ENCODE data around the gene DNAJB8. TPM values are rescaled to one million over a fixed set of nuclear protein-coding genes. Genes with fewer than 3 reads are reported as not detected.

DNAJB8 gene
- polyA plus RNA-seq, 2 of the 4 experiments (the other 2 are of a cell fraction), result not detected

- no peaks in the 10 kb centered on the region for H3K4me1 ChIP-seq
- 77% methylated on average over 9 of the region's 13 CpGs for WGBS (ENCODE audit: missing lambda C conversion rate)
- FAIRE-seq, result no peak
- ChIA-PET CTCF (interaction anchor here (0.6 to 1.1 kb wide), 2 partner anchors 9 to 1491 kb away, joined by 3 to 4 read pairs; no protein-coding TSS in a partner anchor), POLR2A (no interaction called here)
- DNase-seq (ENCODE audit: low read depth in 1 of 2, low spot score in 1 of 2), result no peak
- no peak overlapping the region for H3K4me2 ChIP-seq
- no peak for ATAC-seq
- no peak overlapping the region for H3K4me3 ChIP-seq
- no peaks in the 10 kb centered on the region for H3K9me3 ChIP-seq
- TF ChIP-seq NFE2L2 (conservative IDR thresholded peaks at IDR 0.05; ENCODE audit: low read length), result no peak
- no peak for TF ChIP-seq PHF8 (IDR thresholded peaks at IDR 0.05; ENCODE audit: borderline replicate concordance, low read depth)
- TF ChIP-seq HOXB13 (CRISPR knock-in tag; IDR thresholded peaks at IDR 0.05; ENCODE audit: low read depth), result no peak
- TF ChIP-seq MAFK (IDR thresholded peaks at IDR 0.05; ENCODE audit: partially characterized antibody), result no peak
- TF ChIP-seq CHD4 (IDR thresholded peaks at IDR 0.05; ENCODE audit: borderline replicate concordance), result no peak
- TF ChIP-seq USF2 (IDR thresholded peaks at IDR 0.05), result no peak
- no peak for TF ChIP-seq EHMT2 (IDR thresholded peaks at IDR 0.05; ENCODE audit: low read depth)
- no peak for TF ChIP-seq ZC3H11A (IDR thresholded peaks at IDR 0.05)
- TF ChIP-seq ZSCAN20 (CRISPR knock-in tag; IDR thresholded peaks at IDR 0.05), result no peak
- no peak for TF ChIP-seq FOSB (CRISPR knock-in tag; IDR thresholded peaks at IDR 0.05)
- no peak for TF ChIP-seq POLR2A (IDR thresholded peaks at IDR 0.05; ENCODE audit: low read length)
- no peak for TF ChIP-seq BCL3 (IDR thresholded peaks at IDR 0.05)
- TF ChIP-seq MAX (IDR thresholded peaks at IDR 0.05), result no peak
- TF ChIP-seq SMC3 (IDR thresholded peaks at IDR 0.05), result no peak
- no peak for TF ChIP-seq CBX2 (IDR thresholded peaks at IDR 0.05; ENCODE audit: borderline replicate concordance, low read depth)
- no peak for TF ChIP-seq TFCP2L1 (CRISPR knock-in tag; IDR thresholded peaks at IDR 0.05)
- TF ChIP-seq HOXB5 (CRISPR knock-in tag; IDR thresholded peaks at IDR 0.05), result no peak
- TF ChIP-seq E2F6 (IDR thresholded peaks at IDR 0.05; ENCODE audit: borderline replicate concordance, low read depth), result no peak
- no peak for TF ChIP-seq MAZ (IDR thresholded peaks at IDR 0.05; ENCODE audit: borderline replicate concordance, low read depth, low read length)
- no peak for TF ChIP-seq ZFP36 (IDR thresholded peaks at IDR 0.05; ENCODE audit: borderline replicate concordance, partially characterized antibody)
- H3K27ac ChIP-seq, result no peak overlapping the region
Observed at GRCh38 chr3:128472449-128473179, 5.9 kb upstream of the DNAJB8 start.

- DNase-seq (ENCODE audit: low read depth in 1 of 2, low spot score in 1 of 2) (no peak), FAIRE-seq (no peak), ATAC-seq (no peak)
- no peak overlapping the region for H3K27ac ChIP-seq
- POLR2A ChIA-PET, result no interaction called here
- H3K4me3 ChIP-seq, result no peak overlapping the region
- no peaks in the 10 kb centered on the region for H3K9me3 ChIP-seq
- no peak overlapping the region for H3K4me2 ChIP-seq
- no peaks in the 10 kb centered on the region for H3K4me1 ChIP-seq
- CTCF ChIA-PET, result interaction anchor here (0.6 kb wide), 1 partner anchor 1490 kb away, joined by 3 read pairs; no protein-coding TSS in a partner anchor
- WGBS (ENCODE audit: missing lambda C conversion rate), result 46% methylated on average over 3 of the region's 3 CpGs
- no peak for TF ChIP-seq ZSCAN20 (CRISPR knock-in tag; IDR thresholded peaks at IDR 0.05)
- TF ChIP-seq FOSB (CRISPR knock-in tag; IDR thresholded peaks at IDR 0.05), result no peak
- no peak for TF ChIP-seq HOXB5 (CRISPR knock-in tag; IDR thresholded peaks at IDR 0.05)
- no peak for TF ChIP-seq CBX8 (IDR thresholded peaks at IDR 0.05)
- no peak for TF ChIP-seq SMC3 (IDR thresholded peaks at IDR 0.05)
- TF ChIP-seq EP300 (IDR thresholded peaks at IDR 0.05), result no peak
- TF ChIP-seq CHD4 (IDR thresholded peaks at IDR 0.05; ENCODE audit: borderline replicate concordance), result no peak
- no peak for TF ChIP-seq HDAC2 (IDR thresholded peaks at IDR 0.05)
- TF ChIP-seq RAD21 (conservative IDR thresholded peaks at IDR 0.05 in 1 of 2, IDR thresholded peaks at IDR 0.05 in 1 of 2), result no peak
- no peak for TF ChIP-seq ELK1 (IDR thresholded peaks at IDR 0.05; ENCODE audit: low read depth, low read length)
- no peak for TF ChIP-seq MAFK (IDR thresholded peaks at IDR 0.05; ENCODE audit: partially characterized antibody)
- no peak for TF ChIP-seq NPAS2 (CRISPR knock-in tag; IDR thresholded peaks at IDR 0.05; ENCODE audit: borderline replicate concordance)
- TF ChIP-seq HMGXB4 (CRISPR knock-in tag; IDR thresholded peaks at IDR 0.05; ENCODE audit: borderline replicate concordance), result no peak
- no peak for TF ChIP-seq RNF2 (IDR thresholded peaks at IDR 0.05; ENCODE audit: borderline replicate concordance, low read depth)
- no peak for TF ChIP-seq RARB (CRISPR knock-in tag; IDR thresholded peaks at IDR 0.05)
- TF ChIP-seq CBX2 (IDR thresholded peaks at IDR 0.05; ENCODE audit: borderline replicate concordance, low read depth), result no peak
- no peak for TF ChIP-seq MYC (IDR thresholded peaks at IDR 0.05; ENCODE audit: borderline replicate concordance, low read length)
- TF ChIP-seq E2F6 (IDR thresholded peaks at IDR 0.05; ENCODE audit: borderline replicate concordance, low read depth), result no peak
Observed at GRCh38 chr3:128471720-128472119, 5.0 kb upstream of the DNAJB8 start.

Data from A549 (cell line).